HepG2 (cell line): ENCODE measurements around the gene TMEM221. TPM values are rescaled to one million over a fixed set of nuclear protein-coding genes. Genes with fewer than 3 reads are reported as not detected.

Experiments
- HDAC1 ChIP-seq: sonication (generic); formaldehyde crosslinking; IDR thresholded peaks from 2 replicates; pipeline ENCODE4 v1.5.1; 2020; ENCODE audit warnings: mild to moderate bottlenecking, missing genetic modification reagents
- TFDP1 ChIP-seq: IDR thresholded peaks from 2 replicates; pipeline ENCODE4 v1.6.1; 2016; ENCODE audit warnings: missing compliant biosample characterization, missing genetic modification reagents, borderline replicate concordance
- ZFP1 ChIP-seq: IDR thresholded peaks from 2 replicates; pipeline ENCODE4 v1.6.1; 2016
- ZNF282 ChIP-seq: fragments of 450-650 bp; IDR thresholded peaks from 2 replicates; pipeline ENCODE4 v1.6.1; 2018; ENCODE audit not compliant: partially characterized antibody
- ZNF672 ChIP-seq: sonication (generic); formaldehyde crosslinking; IDR thresholded peaks from 2 replicates; pipeline ENCODE4 v1.8.1; 2022; ENCODE audit warnings: missing genetic modification reagents
- polyA plus RNA-seq, 8 experiments: library from polyadenylated mRNA; depleted of rRNA in 3 of 8; stranded (reverse) in 7 of 8; unstranded in 1 of 8; fragments of >200 nt; fragmentation: Illumina TruSeq in 4 of 8; extraction: Trizol in 4 of 8; gene quantifications; 2 replicates each; pipeline versions ENCODE4 v1.2.1 to v1.2.3, GENCODE V29; 2011 to 2016; ENCODE audit warnings: low read depth in 4 of 8, missing spikeins in 1 of 8, mixed read lengths in 1 of 8; ENCODE audit not compliant: insufficient read depth in 1 of 8
- total RNA-seq, 5 experiments: library from RNA; depleted of rRNA; stranded (reverse); fragments of >200 nt; fragmentation: Illumina TruSeq; extraction: Trizol; gene quantifications; 2 replicates each; pipeline ENCODE4 v1.2.3, GENCODE V29; 2016; ENCODE audit warnings: low read depth in 1 of 5
- TF ChIP-seq, protein P1 (sequence below): sonication (generic); formaldehyde crosslinking; IDR thresholded peaks from 2 replicates; pipeline ENCODE4 v1.4.0; 2020; ENCODE audit warnings: mild to moderate bottlenecking, missing genetic modification reagents
- TF ChIP-seq, protein P2 (sequence below): sonication (generic); formaldehyde crosslinking; IDR thresholded peaks from 2 replicates; pipeline ENCODE4 v1.4.0; 2020; ENCODE audit warnings: mild to moderate bottlenecking, missing genetic modification reagents
- TF ChIP-seq, protein P3 (sequence below): sonication (generic); formaldehyde crosslinking; conservative IDR thresholded peaks from 2 replicates; pipeline ENCODE4 v1.8.0; 2022; ENCODE audit warnings: mild to moderate bottlenecking, moderate library complexity, missing genetic modification reagents
- TF ChIP-seq, protein P4 (sequence below): sonication (generic); formaldehyde crosslinking; conservative IDR thresholded peaks from 2 replicates; pipeline ENCODE4 v1.4.0; 2020; ENCODE audit warnings: mild to moderate bottlenecking, missing genetic modification reagents, moderate library complexity

The TMEM221 gene
- total and polyA plus RNA-seq, 2 of the 13 experiments (the other 11 are each of a cell fraction or from before 2014, with no cell fraction given): 0.33 to 0.77 TPM

- TF ChIP-seq, protein P1, sequence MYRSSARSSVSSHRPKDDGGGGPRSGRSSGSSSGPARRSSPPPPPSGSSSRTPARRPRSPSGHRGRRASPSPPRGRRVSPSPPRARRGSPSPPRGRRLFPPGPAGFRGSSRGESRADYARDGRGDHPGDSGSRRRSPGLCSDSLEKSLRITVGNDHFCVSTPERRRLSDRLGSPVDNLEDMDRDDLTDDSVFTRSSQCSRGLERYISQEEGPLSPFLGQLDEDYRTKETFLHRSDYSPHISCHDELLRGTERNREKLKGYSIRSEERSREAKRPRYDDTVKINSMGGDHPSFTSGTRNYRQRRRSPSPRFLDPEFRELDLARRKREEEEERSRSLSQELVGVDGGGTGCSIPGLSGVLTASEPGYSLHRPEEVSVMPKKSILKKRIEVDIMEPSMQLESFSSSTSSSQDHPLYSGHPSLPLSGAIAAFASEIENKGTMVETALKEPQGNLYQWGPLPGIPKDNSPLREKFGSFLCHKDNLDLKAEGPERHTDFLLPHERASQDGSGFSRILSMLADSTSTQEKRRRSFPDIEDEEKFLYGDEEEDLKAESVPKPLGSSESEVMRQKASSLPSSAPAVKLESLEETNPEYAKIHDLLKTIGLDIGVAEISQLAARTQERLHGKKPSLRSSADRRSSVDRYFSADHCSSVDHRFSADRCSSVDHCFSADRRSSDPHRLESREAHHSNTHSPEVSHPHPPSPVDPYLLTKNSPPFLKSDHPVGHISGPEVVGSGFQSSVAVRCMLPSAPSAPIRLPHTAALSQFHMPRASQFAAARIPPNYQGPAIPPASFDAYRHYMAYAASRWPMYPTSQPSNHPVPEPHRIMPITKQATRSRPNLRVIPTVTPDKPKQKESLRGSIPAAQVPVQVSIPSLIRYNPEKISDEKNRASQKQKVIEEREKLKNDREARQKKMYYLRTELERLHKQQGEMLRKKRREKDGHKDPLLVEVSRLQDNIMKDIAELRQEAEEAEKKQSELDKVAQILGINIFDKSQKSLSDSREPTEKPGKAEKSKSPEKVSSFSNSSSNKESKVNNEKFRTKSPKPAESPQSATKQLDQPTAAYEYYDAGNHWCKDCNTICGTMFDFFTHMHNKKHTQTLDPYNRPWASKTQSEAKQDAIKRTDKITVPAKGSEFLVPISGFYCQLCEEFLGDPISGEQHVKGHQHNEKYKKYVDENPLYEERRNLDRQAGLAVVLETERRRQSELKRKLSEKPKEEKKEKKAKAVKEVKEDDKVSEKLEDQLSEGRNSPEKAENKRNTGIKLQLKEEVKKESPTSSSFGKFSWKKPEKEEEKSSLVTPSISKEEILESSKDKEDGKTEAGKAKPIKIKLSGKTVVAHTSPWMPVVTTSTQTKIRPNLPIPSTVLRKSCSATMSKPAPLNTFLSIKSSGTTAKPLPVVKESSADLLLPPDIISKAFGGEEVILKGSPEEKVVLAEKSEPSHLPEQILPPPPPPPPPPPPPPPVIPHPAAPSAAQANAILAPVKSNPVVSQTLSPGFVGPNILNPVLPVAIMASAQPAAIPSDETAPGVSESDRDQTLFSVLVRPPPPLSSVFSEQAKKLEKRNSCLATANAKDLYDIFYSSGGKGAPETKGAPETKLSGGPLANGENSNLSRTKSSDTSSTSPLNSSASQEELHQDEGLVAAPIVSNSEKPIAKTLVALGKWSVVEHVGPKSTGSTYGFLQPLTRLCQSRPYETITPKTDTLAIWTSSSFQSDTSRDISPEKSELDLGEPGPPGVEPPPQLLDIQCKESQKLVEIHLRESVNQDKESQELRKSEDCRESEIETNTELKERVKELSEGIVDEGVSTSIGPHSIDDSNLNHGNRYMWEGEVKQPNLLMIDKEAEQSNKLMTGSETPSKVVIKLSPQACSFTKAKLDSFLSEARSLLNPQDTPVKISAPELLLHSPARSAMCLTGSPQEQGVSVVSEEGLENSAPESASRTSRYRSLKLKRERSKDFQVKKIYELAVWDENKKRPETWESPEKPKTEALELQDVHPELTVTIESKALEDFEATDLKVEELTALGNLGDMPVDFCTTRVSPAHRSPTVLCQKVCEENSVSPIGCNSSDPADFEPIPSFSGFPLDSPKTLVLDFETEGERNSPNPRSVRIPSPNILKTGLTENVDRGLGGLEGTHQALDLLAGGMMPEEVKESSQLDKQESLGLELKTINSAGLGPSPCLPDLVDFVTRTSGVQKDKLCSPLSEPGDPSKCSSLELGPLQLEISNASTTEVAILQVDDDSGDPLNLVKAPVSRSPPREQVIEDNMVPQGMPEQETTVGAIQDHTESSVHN (CRISPR knock-in tag): no peak
- TF ChIP-seq ZNF282 (no peak), TFDP1 (peak; percentile 69; the same call in 1 of the 2 replicates), ZNF672 (CRISPR knock-in tag) (no peak), ZFP1 (CRISPR knock-in tag) (no peak), HDAC1 (CRISPR knock-in tag) (no peak; the same call in 1 of the 2 replicates)
- TF ChIP-seq, protein P2, sequence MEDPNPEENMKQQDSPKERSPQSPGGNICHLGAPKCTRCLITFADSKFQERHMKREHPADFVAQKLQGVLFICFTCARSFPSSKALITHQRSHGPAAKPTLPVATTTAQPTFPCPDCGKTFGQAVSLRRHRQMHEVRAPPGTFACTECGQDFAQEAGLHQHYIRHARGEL: no peak
- TF ChIP-seq, protein P3, sequence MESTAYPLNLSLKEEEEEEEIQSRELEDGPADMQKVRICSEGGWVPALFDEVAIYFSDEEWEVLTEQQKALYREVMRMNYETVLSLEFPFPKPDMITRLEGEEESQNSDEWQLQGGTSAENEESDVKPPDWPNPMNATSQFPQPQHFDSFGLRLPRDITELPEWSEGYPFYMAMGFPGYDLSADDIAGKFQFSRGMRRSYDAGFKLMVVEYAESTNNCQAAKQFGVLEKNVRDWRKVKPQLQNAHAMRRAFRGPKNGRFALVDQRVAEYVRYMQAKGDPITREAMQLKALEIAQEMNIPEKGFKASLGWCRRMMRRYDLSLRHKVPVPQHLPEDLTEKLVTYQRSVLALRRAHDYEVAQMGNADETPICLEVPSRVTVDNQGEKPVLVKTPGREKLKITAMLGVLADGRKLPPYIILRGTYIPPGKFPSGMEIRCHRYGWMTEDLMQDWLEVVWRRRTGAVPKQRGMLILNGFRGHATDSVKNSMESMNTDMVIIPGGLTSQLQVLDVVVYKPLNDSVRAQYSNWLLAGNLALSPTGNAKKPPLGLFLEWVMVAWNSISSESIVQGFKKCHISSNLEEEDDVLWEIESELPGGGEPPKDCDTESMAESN (CRISPR knock-in tag): peak; percentile 40; the same call in 1 of the 2 replicates
- TF ChIP-seq, protein P4, sequence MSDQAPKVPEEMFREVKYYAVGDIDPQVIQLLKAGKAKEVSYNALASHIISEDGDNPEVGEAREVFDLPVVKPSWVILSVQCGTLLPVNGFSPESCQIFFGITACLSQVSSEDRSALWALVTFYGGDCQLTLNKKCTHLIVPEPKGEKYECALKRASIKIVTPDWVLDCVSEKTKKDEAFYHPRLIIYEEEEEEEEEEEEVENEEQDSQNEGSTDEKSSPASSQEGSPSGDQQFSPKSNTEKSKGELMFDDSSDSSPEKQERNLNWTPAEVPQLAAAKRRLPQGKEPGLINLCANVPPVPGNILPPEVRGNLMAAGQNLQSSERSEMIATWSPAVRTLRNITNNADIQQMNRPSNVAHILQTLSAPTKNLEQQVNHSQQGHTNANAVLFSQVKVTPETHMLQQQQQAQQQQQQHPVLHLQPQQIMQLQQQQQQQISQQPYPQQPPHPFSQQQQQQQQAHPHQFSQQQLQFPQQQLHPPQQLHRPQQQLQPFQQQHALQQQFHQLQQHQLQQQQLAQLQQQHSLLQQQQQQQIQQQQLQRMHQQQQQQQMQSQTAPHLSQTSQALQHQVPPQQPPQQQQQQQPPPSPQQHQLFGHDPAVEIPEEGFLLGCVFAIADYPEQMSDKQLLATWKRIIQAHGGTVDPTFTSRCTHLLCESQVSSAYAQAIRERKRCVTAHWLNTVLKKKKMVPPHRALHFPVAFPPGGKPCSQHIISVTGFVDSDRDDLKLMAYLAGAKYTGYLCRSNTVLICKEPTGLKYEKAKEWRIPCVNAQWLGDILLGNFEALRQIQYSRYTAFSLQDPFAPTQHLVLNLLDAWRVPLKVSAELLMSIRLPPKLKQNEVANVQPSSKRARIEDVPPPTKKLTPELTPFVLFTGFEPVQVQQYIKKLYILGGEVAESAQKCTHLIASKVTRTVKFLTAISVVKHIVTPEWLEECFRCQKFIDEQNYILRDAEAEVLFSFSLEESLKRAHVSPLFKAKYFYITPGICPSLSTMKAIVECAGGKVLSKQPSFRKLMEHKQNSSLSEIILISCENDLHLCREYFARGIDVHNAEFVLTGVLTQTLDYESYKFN: peak; percentile 18; the same call in 1 of the 2 replicates
Measured at GRCh38 chr19:17390665-17391370, 57.6 kb downstream of the TMEM221 start (continued).
